HG03139 (cell line): ENCODE results near the gene MEF2C.

Experiments
- ATAC-seq: cut with Tn5 transposase; IDR thresholded peaks from one replicate; pipeline ENCODE4 v1.9.1; 2021; ENCODE audit not compliant: unreplicated experiment

The MEF2C gene

DNA sequence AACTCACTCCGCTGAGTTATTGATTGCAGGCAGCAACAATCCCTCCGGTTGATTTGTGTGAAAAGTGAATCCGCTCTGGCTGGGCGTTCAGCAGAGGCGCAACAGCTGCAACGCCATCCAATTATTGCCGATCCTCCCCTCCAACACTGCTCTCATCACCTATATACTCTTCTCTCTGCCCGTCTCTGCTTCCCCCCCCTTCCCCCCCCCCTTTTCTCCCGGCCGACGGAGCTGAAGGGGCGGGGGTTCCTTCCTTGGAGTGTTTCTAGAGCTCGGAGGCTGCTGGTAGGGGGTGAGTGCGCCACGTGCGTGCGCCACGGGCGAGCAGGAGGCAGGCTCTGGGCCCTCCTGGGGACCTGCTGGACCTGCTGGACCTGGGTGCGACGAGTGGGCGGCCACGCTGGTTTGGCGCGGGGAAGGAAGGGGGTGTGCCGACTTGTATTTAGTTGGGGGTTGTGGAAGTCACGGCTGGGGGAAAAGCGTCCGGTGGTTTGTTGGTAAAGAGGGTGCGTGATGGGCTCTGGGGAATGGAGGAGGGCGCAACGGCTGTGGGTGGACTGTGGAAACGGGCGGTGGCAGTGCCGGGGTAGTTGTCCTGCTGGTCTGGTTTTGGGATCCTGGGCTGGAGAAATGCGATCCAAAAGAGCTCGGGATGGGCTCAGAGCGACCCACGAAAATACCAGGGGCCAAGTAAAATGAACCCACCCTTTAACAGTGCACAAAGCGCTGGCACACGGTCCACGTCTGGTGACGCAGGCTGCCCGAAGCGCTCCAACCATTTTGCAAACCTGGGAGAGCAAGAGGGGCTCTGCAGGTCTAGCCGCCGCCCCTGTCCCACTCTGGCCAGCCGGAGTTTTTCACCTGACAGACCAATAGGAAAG is 6.4 kb upstream of the MEF2C start:
- peak; percentile 28 for ATAC-seq

DNA sequence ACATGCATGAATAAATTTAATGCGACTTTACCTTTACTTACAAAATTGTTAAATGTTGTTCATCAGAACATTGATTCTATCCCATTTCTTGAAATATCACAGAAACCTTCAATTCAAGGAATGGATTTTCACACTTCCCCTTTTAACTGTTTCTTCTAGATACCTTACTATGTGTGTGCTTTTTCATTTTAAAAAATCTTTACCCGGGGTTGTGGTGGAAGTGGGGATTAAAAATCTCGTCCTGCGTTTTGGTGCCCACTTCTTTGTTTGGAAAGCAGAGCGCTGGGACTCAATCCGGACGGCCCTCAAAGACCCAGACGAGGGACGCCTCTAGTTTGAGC is 5.8 kb upstream of the MEF2C start:
- no peak for ATAC-seq

DNA sequence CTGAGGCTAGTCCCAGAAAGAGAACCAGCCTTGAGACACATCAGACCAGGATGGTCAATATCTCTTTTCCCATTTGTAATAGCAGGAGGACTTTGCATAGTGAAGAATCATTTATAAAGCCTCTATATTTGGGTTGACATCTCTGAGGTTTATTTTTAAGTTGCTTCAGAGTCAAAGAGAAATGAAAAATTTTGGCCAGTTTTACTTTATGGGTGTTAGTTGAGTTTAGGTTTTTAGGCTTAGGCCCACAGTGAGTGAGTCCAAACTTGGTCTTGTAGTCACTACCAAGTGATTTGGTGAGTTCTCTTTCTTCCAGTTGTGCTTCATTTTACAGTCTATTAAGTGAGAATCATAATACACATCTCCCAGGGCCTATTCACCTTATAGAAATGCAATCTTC is 5.3 kb upstream of the MEF2C start:
- no peak for ATAC-seq

DNA sequence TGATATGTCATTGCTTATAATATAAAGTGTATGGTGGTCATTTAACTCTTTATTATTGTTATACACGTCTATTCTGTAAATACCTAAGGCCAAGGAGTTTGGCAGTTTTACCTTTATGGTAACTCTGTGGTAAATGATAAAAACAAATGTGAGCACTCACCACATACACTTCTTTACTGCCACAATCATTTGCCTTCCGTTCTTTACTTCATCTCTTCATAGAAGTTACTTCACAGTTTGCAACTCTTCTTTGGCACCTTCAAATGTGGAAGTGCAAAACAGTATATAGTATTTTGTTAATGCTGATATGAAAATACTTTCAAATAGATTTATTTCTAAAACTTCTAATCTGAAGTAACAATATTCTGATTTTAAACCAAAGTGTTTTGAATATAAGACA is 4.4 kb upstream of the MEF2C start:
- ATAC-seq = no peak

- no peak for ATAC-seq
These were observed 3.9 kb upstream of the MEF2C start for GRCh38 chr5:88886746-88887341.

DNA sequence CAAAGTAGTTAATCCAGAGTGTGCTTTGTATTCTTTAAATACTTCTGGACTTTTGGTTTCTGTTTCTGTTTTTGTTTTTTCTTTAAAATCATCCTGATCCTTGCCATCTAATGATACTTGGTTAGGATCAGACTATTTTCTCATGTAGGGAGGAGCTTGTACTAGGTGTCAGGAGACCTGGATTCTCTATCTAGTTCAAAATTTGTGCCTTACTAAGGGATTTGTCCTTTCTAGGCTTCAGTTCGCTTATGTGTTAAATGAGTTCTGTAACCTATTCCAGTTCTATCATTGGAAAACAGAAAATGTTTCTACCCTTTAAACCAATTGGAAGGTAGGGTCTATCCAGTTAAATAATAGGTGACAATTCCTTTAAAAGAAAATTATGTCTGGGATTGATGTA is 3.3 kb upstream of the MEF2C start:
- no peak for ATAC-seq

- no peak for ATAC-seq
These were observed 2.0 kb upstream of the MEF2C start for GRCh38 chr5:88885002-88885401.

DNA sequence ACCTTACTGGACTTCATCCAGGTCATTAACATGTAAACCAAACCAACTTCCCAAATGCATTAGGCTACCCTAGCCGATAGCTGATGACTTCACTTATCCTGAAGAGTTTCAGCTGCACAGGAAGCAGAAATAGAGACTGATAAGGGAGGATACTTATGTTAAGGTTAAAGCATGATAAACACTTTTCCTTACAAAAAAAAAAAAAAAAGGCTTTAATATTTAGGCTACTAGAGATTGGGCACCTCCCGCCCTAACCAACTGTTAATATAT is 1.6 kb upstream of the MEF2C start:
- no peak for ATAC-seq

DNA sequence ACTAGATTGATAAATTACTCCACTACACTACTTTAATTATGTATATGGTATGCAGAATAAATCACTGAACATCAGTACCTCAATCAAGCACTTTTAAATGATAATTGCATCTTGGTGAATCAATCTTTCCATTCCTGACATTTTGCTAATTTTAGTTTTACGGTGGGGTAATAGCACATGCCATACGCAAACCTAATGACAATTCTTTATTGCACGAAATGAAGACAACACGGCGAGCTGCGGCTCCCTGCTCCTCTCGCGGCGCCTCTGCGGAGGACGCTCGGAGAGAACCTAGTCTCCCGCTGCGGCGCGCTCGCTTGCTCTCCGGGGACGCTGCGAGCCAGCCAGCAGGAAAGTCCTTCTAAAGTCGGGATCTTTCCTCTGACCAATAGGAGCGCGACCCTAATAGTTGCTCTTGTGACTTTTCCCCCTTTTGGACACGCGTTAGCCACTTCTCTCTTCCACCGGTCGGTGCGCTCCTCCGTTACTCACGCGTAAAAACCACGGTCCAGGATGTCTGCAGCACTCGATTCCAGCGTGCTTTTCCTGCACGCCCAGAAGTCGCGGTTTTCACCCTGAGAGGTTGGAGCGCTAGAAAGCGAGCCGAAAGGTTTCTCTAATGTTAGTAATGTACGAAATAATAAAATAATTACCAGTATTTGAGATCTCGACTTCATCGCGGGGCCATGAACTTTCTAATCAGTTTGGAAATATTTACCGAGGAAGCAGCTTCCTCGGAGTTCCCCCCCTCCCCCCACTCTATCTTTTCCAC is 1.0 kb upstream of the MEF2C start:
- no peak for ATAC-seq

DNA sequence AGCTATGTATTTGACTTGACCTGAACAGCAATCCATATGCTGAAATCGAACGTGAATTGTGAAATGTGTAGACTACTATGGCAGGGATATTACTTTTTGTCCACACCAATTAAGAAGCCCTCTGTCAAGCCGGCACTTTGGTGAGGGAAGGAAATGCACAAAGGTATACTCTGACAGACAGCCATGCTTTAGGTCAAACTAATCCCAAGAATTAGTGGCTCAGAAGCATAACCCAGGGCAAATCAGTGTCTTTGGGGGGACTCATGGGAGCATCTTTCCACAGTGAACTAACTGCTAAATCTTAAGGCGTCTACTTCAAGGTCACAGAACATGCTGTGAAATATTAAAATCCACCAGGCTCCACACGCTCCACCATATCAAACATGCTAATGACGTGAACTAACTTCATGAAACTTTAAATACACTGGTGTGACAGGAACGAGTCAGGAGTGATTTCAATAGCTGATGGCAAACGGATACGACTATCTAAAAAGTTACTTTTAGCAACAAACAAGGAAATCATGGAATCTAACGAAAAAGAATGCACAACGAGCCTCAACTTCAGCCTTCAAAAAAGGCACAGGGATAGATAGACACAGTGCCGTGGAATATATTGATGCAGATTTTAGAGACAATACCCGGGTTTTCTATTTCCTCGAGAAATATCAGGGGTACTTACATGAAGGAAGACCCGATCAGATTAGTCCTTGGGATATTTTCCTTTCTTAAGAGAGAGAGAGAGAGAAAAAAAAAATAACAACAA is 527 bp downstream of the MEF2C start:
- ATAC-seq = no peak

DNA sequence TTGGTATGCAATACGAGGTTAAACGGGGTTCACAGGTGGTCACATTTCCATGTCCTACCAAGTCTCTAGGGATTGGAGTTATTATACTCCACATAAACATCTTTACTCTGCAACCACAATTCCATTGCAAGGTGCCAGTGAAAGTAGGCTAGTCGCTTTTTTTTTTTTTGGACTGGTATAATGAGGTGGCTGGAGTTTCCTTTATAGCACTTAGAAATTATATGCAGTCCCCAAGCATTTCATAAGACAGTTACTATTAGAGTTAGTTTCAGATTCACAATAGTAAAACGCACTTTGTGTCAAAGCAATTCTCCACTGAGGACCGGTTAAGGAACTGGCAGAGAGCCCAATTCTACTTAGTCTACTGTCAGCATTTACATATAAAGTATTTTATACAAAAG is 1.4 kb downstream of the MEF2C start:
- ATAC-seq = no peak

GRCh38 chr5:88880201-88880600 is 2.8 kb downstream of the MEF2C start:
- ATAC-seq = no peak

DNA sequence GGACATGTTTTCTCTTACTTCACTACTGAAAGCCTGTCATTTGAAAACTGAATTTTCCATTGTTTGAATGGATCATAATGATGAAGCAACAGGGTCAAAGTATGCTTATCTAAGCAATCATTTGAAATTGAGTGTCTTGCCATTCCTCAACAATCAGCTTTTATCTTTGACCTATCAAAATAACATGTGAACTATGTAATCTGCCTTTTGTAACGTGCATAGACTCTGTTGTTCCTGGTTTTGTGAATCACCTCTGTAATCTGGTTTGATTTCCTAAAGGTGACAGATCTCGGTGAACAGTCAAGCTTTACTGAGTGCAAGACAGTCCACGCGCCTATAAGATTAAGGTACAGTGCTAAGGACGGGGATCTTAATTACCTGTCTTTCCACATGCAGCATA is 3.3 kb downstream of the MEF2C start:
- ATAC-seq = no peak

GRCh38 chr5:88878976-88879375 is 4.0 kb downstream of the MEF2C start:
- ATAC-seq = no peak

- no peak for ATAC-seq
These were observed 5.2 kb downstream of the MEF2C start for GRCh38 chr5:88877826-88878225.

GRCh38 chr5:88876714-88877113 is 6.3 kb downstream of the MEF2C start:
- no peak for ATAC-seq

GRCh38 chr5:88875341-88876234 is 7.4 kb downstream of the MEF2C start:
- ATAC-seq = no peak

DNA sequence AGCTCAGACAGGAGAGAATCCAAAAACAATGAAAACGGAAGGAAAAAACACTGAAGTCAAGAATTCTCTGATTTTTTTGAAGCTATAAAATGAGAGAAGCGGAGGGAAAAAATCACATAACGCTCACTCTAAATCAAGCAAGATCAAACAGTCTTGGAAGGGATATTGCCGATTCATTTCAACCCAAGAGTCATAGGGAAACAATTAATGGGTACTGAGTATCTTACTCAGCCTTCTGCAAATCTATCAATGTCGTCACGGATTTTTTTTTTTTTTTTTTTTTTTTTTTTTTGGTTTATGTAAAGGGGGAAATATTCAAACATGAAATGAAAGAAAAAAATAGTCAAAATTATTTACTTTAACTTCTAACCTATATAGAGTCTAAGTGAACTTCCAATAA is 9.5 kb downstream of the MEF2C start:
- ATAC-seq = no peak

GRCh38 chr5:88872971-88873370 is 10.0 kb downstream of the MEF2C start:
- no peak for ATAC-seq

- no peak for ATAC-seq
These were observed 12.7 kb downstream of the MEF2C start for GRCh38 chr5:88870285-88870684.
